Mononuclear cell (primary cell): ENCODE data around the gene NOD1. TPM values are rescaled to one million over a fixed set of nuclear protein-coding genes. Genes with fewer than 3 reads are reported as not detected.

Experiments used
- H3K27me3 ChIP-seq: 2 replicates; pipeline ENCODE4 v1.6.0; 2011; ENCODE audit warnings: low read length, control low read depth; ENCODE audit not compliant: insufficient read depth
- H3K4me1 ChIP-seq: 2 replicates; pipeline ENCODE4 v1.5.1; 2011; ENCODE audit warnings: mild to moderate bottlenecking, low read length, control low read depth; ENCODE audit not compliant: insufficient read depth
- H3K4me3 ChIP-seq: 2 replicates; pipeline ENCODE4 v1.5.1; 2011; ENCODE audit warnings: mild to moderate bottlenecking, low read length, moderate library complexity
- H3K9me3 ChIP-seq: 2 replicates; pipeline ENCODE4 v1.5.1; 2011; ENCODE audit warnings: low read depth, mild to moderate bottlenecking, control low read depth, low read length
- total RNA-seq: library from RNA; depleted of rRNA; stranded (reverse); fragments of >200 nt; gene quantifications from one replicate; pipeline ENCODE4 v1.2.3, GENCODE V29; 2012

The NOD1 gene
- total RNA-seq, 1 donor: 9.2 TPM

GRCh38 chr7:30451539-30452279, 26.9 kb downstream of the NOD1 start:
- H3K4me1 ChIP-seq: no peaks in the 10 kb centered on the region
- H3K4me3 ChIP-seq: no peak overlapping the region
- no peaks in the 10 kb centered on the region for H3K9me3 ChIP-seq
- H3K27me3 ChIP-seq: no peaks in the 10 kb centered on the region

GRCh38 chr7:30450983-30451497, 27.5 kb downstream of the NOD1 start:
- H3K4me3 ChIP-seq: no peak overlapping the region
- peaks cover 2% of the 10 kb centered on the region for H3K4me1 ChIP-seq
- H3K9me3 ChIP-seq: no peaks in the 10 kb centered on the region
- no peaks in the 10 kb centered on the region for H3K27me3 ChIP-seq

- Histone ChIP-seq H3K4me3 (no peak overlapping the region), H3K9me3 (no peaks in the 10 kb centered on the region), H3K27me3 (no peaks in the 10 kb centered on the region)
These were observed 28.2 kb downstream of the NOD1 start for GRCh38 chr7:30450240-30450982.

GRCh38 chr7:30448461-30449189, 30.0 kb downstream of the NOD1 start:
- no peaks in the 10 kb centered on the region for H3K9me3 ChIP-seq
- H3K27me3 ChIP-seq: no peaks in the 10 kb centered on the region
- H3K4me1 ChIP-seq: peaks cover 11% of the 10 kb centered on the region
- H3K4me3 ChIP-seq: no peak overlapping the region

More at GRCh38 chr7:30450240-30450982, 28.2 kb downstream of the NOD1 start:
- H3K4me1 ChIP-seq: peaks cover 9% of the 10 kb centered on the region

GRCh38 chr7:30447466-30447865, 31.1 kb downstream of the NOD1 start:
- Histone ChIP-seq H3K4me1 (peaks cover 11% of the 10 kb centered on the region), H3K9me3 (no peaks in the 10 kb centered on the region), H3K27me3 (no peaks in the 10 kb centered on the region)

GRCh38 chr7:30446266-30446665, 32.3 kb downstream of the NOD1 start:
- H3K4me1 ChIP-seq: peaks cover 11% of the 10 kb centered on the region
- H3K9me3 ChIP-seq: no peaks in the 10 kb centered on the region
- H3K27me3 ChIP-seq: no peaks in the 10 kb centered on the region
- H3K4me3 ChIP-seq: no peak overlapping the region

More at GRCh38 chr7:30447466-30447865, 31.1 kb downstream of the NOD1 start:
- no peak overlapping the region for H3K4me3 ChIP-seq

- Histone ChIP-seq H3K4me3 (no peak overlapping the region), H3K4me1 (peaks cover 11% of the 10 kb centered on the region), H3K27me3 (no peaks in the 10 kb centered on the region), H3K9me3 (no peaks in the 10 kb centered on the region)
These were observed 32.8 kb downstream of the NOD1 start for GRCh38 chr7:30445770-30446169.

GRCh38 chr7:30437823-30438574, 40.6 kb downstream of the NOD1 start:
- no peaks in the 10 kb centered on the region for H3K9me3 ChIP-seq
- no peak overlapping the region for H3K4me3 ChIP-seq
- no peaks in the 10 kb centered on the region for H3K27me3 ChIP-seq
- peaks cover 50% of the 10 kb centered on the region for H3K4me1 ChIP-seq

- Histone ChIP-seq H3K9me3 (no peaks in the 10 kb centered on the region), H3K4me1 (peaks cover 65% of the 10 kb centered on the region), H3K27me3 (no peaks in the 10 kb centered on the region), H3K4me3 (no peak overlapping the region)
These were observed 42.1 kb downstream of the NOD1 start for GRCh38 chr7:30436518-30436917.

GRCh38 chr7:30436046-30436445, 42.5 kb downstream of the NOD1 start:
- peaks cover 70% of the 10 kb centered on the region for H3K4me1 ChIP-seq
- H3K9me3 ChIP-seq: no peaks in the 10 kb centered on the region
- H3K27me3 ChIP-seq: no peaks in the 10 kb centered on the region
- H3K4me3 ChIP-seq: no peak overlapping the region

GRCh38 chr7:30434140-30434799, 44.3 kb downstream of the NOD1 start:
- H3K9me3 ChIP-seq: no peaks in the 10 kb centered on the region
- H3K4me3 ChIP-seq: no peak overlapping the region
- H3K4me1 ChIP-seq: peaks cover 87% of the 10 kb centered on the region
- no peaks in the 10 kb centered on the region for H3K27me3 ChIP-seq

GRCh38 chr7:30433506-30433905, 45.1 kb downstream of the NOD1 start:
- H3K4me1 ChIP-seq: peaks cover 95% of the 10 kb centered on the region
- no peaks in the 10 kb centered on the region for H3K27me3 ChIP-seq
- H3K4me3 ChIP-seq: no peak overlapping the region
- H3K9me3 ChIP-seq: no peaks in the 10 kb centered on the region

GRCh38 chr7:30433082-30433481, 45.5 kb downstream of the NOD1 start:
- H3K9me3 ChIP-seq: no peaks in the 10 kb centered on the region
- no peaks in the 10 kb centered on the region for H3K27me3 ChIP-seq
- H3K4me1 ChIP-seq: peaks cover 95% of the 10 kb centered on the region
- H3K4me3 ChIP-seq: no peak overlapping the region

GRCh38 chr7:30430777-30431176, 47.8 kb downstream of the NOD1 start:
- H3K9me3 ChIP-seq: no peaks in the 10 kb centered on the region
- no peak overlapping the region for H3K4me3 ChIP-seq
- no peaks in the 10 kb centered on the region for H3K27me3 ChIP-seq
- H3K4me1 ChIP-seq: peaks cover 95% of the 10 kb centered on the region
